ENCODE results near the gene HDAC4.

The HDAC4 gene

GRCh38 chr2:239315308-239315707 lies 85.5 kb downstream of the HDAC4 start:
- Histone ChIP-seq H3K4me3 (replicated peaks; ENCODE audit: insufficient read depth, low read length) (no peak overlapping the region), H3K27me3 (ENCODE audit: insufficient read depth, poor library complexity, severe bottlenecking) (no peaks in the 10 kb centered on the region), H3K27ac (replicated peaks) (no peak overlapping the region)
- TF ChIP-seq GABPA (IDR thresholded peaks at IDR 0.05; ENCODE audit: low read depth), result no peak
- TF ChIP-seq, protein P1, sequence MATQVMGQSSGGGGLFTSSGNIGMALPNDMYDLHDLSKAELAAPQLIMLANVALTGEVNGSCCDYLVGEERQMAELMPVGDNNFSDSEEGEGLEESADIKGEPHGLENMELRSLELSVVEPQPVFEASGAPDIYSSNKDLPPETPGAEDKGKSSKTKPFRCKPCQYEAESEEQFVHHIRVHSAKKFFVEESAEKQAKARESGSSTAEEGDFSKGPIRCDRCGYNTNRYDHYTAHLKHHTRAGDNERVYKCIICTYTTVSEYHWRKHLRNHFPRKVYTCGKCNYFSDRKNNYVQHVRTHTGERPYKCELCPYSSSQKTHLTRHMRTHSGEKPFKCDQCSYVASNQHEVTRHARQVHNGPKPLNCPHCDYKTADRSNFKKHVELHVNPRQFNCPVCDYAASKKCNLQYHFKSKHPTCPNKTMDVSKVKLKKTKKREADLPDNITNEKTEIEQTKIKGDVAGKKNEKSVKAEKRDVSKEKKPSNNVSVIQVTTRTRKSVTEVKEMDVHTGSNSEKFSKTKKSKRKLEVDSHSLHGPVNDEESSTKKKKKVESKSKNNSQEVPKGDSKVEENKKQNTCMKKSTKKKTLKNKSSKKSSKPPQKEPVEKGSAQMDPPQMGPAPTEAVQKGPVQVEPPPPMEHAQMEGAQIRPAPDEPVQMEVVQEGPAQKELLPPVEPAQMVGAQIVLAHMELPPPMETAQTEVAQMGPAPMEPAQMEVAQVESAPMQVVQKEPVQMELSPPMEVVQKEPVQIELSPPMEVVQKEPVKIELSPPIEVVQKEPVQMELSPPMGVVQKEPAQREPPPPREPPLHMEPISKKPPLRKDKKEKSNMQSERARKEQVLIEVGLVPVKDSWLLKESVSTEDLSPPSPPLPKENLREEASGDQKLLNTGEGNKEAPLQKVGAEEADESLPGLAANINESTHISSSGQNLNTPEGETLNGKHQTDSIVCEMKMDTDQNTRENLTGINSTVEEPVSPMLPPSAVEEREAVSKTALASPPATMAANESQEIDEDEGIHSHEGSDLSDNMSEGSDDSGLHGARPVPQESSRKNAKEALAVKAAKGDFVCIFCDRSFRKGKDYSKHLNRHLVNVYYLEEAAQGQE (IDR thresholded peaks at IDR 0.05; ENCODE audit: insufficient replicate concordance, low read depth), result no peak
- no peak for TF ChIP-seq POLR2AphosphoS5 (IDR thresholded peaks at IDR 0.05; ENCODE audit: low read depth)
- TF ChIP-seq SPI1 (IDR thresholded peaks at IDR 0.05; ENCODE audit: borderline replicate concordance, low read depth), result no peak
- TF ChIP-seq CTCF (IDR thresholded peaks at IDR 0.05; ENCODE audit: insufficient read depth, low read length), result no peak
- no peak for DNase-seq (ENCODE audit: low read depth in 1 of 2, low spot score in 1 of 2)

DNA sequence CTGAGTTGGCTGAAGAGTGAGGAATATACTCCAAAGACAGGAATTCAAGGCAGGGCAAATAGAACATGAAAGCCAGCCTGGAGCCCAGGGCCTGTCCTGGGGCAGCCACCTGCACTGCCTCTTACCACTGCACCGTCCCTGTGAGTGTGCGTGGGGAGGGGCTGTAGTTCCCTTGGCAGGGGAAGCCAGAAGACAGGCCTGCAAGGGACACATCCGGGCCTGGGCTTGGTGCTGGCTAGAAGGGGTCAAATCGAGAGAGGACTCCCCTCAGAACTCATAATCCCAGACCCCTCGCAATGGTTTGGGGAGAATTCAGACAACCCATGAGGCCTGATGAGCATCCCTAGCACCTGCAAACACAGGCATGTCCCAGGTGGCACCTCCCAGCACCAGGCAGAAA lies 87.0 kb downstream of the HDAC4 start:
- H3K27me3 ChIP-seq (ENCODE audit: insufficient read depth, poor library complexity, severe bottlenecking), result no peaks in the 10 kb centered on the region
- TF ChIP-seq POLR2AphosphoS5 (IDR thresholded peaks at IDR 0.05; ENCODE audit: low read depth), result no peak
- TF ChIP-seq CTCF (IDR thresholded peaks at IDR 0.05; ENCODE audit: insufficient read depth, low read length), result no peak
- TF ChIP-seq GABPA (IDR thresholded peaks at IDR 0.05; ENCODE audit: low read depth), result no peak
- TF ChIP-seq, protein P1 (IDR thresholded peaks at IDR 0.05; ENCODE audit: insufficient replicate concordance, low read depth), result no peak
- no peak for TF ChIP-seq SPI1 (IDR thresholded peaks at IDR 0.05; ENCODE audit: borderline replicate concordance, low read depth)
- no peak overlapping the region for H3K27ac ChIP-seq (replicated peaks)
- no peak overlapping the region for H3K4me3 ChIP-seq (replicated peaks; ENCODE audit: insufficient read depth, low read length)
- DNase-seq (ENCODE audit: low read depth in 1 of 2, low spot score in 1 of 2), result no peak

DNA sequence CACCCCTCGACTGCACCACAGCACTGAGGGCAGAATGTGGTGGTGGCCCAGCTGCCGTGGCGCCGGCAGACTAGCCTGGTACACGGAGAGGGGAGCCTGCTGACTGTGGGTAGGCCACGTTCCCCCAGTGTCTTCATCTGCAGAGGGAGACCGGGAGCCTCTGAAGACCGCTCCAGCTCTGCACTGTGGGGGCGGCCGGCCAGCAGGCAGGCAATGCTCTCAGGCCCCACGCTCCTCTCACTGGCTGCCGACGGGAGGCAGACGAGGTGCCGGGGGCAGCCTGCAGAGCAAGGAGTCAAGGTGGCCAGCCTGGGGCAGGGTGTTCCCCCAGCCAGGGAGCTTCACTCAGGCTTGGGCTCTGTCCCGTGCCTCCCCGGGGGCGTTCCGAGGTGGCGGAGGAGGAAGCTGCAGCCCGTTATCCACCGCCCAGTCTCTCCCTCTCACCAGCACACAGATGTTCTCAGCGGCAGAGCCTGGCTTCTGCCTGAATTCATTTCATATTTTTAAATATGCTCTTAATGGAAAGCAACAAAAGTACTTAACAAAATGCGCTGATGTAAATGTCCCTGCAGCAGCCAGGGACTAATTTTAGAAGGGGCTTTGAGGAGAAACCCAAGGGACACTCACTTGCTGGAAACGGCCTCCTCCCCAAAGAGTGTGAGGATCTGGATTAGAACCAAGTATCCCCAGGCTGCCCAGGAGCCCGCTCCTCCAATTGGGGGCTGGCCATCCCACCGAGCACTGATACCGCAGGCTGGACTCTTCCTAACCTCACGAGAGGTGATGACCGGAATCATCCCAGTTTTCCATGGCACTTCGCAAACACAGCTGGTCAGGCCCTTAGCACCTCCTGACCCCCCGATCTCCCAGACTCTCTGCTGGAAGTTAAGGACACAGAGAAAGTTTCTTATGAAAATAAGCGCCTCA lies 87.8 kb downstream of the HDAC4 start:
- no peak overlapping the region for H3K4me3 ChIP-seq (replicated peaks; ENCODE audit: insufficient read depth, low read length)
- TF ChIP-seq CTCF (IDR thresholded peaks at IDR 0.05; ENCODE audit: insufficient read depth, low read length) (no peak), GABPA (IDR thresholded peaks at IDR 0.05; ENCODE audit: low read depth) (no peak), POLR2AphosphoS5 (IDR thresholded peaks at IDR 0.05; ENCODE audit: low read depth) (no peak), SPI1 (IDR thresholded peaks at IDR 0.05; ENCODE audit: borderline replicate concordance, low read depth) (no peak)
- TF ChIP-seq, protein P1 (IDR thresholded peaks at IDR 0.05; ENCODE audit: insufficient replicate concordance, low read depth), result no peak
- no peak overlapping the region for H3K27ac ChIP-seq (replicated peaks)
- H3K27me3 ChIP-seq (ENCODE audit: insufficient read depth, poor library complexity, severe bottlenecking), result no peaks in the 10 kb centered on the region
- no peak for DNase-seq (ENCODE audit: low read depth in 1 of 2, low spot score in 1 of 2)

Data from HL-60 (cell line).